Effector CD4-positive, alpha-beta T cell (primary cell): ENCODE measurements around the gene MACROD2.

Experiments used
- DNase-seq: peaks from one replicate; pipeline ENCODE4 v3.0.0-alpha.2; 2020

MACROD2 gene

DNA sequence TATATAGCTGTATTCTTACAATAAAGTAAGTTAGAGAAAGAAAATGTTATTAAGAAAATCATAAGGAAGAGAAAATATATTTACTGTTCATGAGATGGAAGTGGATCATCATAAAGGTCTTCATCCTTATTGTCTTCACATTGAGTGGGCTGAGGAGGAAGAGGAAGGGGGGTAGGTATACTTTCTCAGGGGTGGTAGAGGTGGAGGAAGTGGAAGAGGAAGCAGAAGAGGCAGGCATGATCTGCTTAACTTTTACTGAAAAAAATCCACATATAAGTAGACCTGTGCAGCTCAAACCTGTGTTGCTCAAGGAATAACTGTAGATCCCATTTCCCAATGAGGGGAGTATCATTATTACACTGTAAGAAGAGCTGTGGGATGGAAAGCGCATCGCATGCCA lies 1863.7 kb downstream of the MACROD2 start:
- no peak for DNase-seq

DNA sequence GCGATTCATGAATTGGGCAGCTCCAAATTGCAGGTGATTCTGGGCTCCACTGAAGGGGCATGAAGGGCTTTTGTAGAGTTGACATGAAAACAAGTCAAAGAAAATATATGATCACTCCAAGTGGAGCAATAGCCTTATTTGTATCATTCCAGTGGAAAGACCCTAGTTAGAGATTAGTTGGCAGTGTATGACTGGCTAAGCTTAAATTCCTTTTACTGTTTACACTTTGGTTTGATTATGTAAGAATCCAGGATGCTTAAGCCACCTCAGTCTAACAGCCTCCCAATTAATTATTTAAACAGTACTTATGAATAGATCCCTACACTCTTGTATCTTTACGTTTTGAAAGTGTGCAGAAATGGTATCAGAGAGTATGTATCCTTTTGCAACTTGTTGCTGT lies 1865.5 kb downstream of the MACROD2 start:
- DNase-seq: no peak

DNA sequence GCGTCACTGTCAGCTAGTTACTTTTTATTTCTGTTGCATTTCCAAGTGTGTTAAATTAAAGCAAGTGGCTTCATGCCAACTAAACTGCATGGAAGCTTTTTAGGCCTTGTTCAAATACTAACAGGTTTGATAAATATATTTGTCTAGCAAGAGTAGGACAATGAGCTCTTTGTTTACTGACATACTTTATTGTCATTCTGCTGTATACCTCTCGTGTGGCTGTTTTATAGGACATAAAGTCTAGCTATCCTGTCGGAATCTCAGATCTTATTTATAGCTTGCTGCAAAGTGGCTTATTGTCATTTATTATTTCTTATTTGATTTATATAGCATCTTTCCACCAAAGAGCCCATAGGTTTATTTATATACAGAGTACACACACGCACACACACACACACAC lies 1866.9 kb downstream of the MACROD2 start:
- DNase-seq: no peak

DNA sequence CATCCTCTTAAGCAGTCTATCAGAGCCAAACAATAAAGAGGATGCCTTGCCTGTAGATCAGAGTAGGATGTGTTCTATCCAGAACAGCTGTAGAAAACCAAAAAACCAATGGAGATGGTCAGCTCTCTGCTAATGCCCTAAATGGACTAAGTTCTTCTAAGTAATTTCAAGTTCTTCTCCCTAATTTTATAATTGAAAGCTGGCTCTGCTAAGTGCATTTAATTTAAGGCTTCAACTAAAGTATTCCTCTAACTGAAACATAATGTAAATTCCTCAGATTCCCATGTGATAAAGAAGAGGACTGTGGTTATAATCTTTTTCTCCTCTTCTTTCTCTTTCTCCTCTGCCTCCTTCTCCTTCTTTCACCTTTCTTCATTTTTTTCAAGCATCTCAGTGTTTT lies 1868.4 kb downstream of the MACROD2 start:
- no peak for DNase-seq

DNA sequence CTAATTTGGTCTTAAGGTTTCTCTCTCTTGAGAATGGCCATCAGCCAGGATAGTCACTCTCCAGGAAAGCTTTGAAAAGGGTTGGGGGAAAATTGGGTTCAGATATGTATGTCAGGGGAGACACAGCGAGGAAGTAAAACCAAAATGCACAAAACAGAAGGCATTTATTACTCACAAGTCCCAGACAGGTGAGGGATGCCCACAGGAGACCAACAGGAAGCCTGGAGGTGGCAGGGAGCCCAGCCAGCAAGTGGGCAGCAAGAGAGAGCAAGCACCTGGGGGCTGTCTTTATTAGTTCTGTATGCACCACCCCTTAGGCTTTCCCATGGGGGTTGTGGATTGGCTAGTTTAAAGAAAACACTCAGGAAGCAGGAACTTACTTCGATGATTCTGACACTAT lies 1870.2 kb downstream of the MACROD2 start:
- no peak for DNase-seq

DNA sequence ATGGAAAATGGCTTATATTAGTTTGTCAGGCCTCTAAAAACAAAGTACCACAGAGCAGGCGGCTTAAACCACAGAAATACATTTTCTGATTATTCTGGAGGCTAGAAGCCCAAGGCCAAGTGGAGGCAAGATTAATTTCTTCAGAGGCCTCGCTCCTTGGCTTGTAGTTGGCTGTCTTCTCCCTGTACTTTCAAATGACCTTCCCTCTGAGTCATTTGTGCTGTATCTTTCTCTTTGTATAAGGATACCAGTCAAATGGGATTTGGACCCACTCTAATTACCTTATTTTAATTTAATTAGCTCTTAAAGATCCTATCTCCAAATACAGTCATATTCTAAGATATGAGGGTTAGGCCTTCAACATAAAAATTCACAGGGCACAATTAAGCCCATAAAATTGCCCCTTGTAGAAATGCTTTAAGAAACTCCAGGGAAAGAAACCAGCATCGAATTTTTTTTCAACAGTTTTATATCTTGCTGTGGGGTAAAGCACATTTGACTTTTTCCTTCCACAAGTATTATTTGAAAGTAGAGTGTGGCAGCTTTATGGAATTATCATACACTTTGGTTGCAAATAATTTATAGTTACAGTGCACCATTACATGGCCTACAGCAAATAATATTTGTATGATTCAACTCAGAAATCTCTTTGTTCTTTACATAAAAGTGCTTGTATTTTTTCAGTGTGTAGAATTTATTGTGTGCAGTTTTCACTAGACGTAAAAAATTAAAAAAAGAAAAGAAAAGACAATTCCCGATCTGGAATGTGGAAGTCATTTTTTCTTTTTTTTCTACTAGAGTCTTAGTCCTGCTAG lies 1871.8 kb downstream of the MACROD2 start:
- DNase-seq: no peak

DNA sequence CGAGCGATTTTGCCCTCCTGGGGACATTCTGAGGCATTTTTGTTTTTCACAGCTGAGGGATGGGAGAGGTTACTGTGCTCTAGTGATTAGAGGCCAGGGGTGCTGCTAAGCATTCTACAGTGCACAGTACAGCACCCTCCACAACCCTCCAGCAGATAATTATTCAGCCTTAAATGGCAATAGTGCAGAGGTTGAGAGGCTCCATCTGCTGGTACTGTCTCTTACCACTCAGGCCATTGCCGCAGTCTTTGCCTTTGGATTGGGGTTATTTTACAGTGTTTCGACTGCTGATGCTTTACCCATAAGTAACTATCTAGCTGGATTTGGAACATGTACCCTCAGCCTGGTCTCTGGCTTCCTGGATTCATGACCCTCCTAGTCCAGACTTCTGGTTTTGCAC lies 1872.6 kb downstream of the MACROD2 start:
- DNase-seq: no peak

DNA sequence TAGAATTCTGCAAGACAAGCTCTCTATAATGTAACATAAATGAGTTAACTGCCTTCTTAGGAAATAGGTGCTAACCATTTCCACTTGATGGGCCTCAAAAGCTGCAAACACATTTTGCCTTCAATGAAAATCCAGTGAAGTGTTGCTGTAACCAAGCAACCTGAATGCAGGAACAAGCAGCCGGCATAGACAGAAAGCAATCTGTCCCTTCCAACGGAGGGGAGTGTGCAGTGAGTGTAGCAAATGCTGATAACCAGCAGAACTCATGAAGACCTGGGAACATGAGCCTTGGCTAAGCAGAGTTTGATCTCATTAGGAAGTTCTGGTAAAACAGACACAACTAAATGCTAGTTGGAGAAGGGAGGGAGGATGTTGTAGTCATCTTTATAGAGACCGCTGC lies 1880.1 kb downstream of the MACROD2 start:
- no peak for DNase-seq

DNA sequence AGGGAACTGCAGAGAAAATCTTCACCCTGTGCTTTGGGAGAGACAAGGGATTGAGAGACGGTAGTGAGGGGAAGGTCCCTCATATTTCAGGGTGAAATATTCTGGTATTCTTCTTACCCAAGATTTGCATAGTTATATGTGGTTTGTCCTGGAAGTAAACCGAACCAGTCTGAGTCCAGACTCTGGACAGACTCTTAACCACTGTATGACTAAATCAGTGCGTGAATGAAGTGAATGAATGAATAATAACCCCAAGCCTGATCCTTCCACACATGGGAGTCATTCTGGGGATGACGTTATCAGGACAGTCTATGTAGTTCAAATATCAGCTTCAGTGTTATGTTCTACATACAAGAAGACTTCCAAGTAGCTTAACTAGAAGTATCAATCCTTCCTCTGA lies 1887.2 kb downstream of the MACROD2 start:
- DNase-seq: no peak

DNA sequence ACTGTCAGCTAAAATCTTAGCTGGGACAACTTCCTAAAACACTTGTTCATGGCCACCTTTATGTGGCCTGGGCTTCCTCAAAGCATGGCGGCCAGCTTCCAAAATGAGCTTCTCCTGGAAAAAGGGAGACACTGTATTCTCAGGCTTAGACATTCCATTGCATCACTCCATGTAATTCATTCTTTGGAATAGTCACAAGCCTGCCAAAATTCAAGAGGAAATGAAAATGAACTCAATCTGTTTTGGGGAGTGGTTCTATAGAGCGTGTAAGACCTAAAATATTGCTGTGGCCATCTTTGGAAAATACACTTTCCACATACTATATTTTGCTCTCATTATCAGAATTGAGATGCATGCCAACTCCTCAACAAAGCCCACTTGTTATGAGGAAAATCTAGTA lies 1890.9 kb downstream of the MACROD2 start:
- DNase-seq: no peak

DNA sequence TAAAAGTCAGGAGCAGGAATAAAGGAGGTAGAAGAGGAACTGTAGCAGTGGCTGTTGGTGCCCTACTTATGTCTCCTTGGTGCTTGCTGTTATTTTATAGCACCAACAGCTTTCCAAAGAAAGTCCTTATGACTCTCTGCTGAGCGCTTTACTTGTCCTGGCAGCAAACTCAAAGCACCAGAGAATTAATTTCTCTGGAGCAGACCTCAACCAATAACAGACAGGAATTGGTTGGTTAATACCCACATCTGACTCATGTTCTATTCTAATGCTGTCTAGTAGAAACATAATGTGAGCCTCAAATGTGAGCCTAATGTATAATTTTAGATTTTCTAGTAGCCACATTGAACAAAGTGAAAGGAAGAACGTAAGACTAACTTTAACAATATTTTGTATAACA lies 1892.1 kb downstream of the MACROD2 start:
- DNase-seq: no peak

DNA sequence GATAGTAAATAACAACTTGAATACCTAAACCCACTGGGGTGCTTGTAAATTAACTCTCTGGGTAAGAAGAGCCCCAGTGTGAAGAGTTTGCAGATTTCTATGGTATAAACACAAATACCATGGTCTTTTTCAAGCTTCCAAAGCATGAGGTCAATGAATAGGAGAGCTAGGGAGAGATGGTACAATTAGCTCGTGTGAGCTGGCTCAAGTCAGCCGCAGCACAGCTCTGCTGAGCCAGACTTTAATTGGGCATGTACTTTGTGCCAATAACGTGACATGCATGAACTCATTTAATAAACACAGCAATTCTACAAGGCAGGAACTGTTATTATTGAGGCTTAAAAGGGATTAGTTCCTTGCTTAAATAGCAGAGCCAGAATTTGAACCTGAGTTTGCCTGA lies 1893.7 kb downstream of the MACROD2 start:
- DNase-seq: no peak

DNA sequence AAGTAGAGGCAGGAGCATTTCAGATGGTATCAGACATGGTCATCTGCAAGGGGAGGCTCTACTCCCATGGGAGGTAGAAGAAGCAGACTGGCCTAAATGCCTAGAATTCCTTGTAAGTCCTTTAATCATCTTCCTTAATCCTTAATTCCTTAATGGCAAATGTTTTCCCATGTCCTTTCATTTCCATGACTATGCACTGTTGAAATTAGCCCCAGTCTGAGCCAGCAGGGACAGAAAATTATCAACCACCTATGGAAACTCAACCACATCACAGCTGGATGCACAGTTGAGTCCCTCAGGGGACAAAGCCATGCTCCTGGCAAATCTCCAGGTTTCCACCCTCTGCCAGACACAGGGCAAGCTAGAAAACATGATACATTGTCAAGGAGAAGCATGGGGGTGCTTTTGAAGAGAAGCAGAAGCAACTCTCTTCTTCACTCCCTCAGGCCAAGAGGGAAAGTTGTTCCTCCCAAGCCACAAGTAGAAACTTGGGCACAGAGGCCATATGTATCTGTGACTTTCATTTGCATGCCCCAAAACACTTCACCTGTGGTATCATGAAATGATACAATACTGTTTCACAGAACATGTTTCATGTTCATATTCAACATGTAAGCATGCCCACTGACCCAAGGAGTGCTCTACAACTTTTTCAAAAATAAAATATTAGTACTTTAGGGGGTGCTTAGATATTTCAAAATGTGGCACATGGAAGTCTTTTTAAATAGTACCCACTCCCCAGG lies 1894.4 kb downstream of the MACROD2 start:
- DNase-seq: no peak

DNA sequence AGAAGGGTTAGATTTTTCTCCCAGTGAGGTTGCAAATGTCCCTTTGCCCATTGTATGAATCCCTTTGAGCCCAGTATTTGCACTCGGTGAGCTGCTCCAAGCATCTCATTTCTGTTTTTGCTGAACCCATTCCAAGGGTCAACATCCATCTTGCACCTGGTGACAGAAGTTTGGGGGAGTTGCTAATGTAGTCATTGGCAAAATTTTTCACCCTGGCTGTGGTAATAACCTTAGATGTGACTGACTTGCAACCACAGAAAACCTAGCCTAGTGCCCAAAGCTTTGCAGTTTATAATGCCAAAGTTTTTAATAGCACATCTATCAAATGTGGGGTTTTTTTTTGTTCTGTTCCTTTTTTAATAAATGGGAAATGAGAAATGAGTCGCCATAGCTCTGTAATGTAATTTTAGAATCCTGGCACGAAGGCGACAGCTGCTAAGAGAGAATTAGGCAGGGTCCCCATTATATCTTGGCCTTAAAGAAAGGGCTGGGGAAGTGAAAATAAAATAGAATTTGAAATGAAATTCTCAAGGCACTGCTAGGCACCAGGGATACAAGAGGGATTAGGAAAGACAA lies 1895.2 kb downstream of the MACROD2 start:
- no peak for DNase-seq

DNA sequence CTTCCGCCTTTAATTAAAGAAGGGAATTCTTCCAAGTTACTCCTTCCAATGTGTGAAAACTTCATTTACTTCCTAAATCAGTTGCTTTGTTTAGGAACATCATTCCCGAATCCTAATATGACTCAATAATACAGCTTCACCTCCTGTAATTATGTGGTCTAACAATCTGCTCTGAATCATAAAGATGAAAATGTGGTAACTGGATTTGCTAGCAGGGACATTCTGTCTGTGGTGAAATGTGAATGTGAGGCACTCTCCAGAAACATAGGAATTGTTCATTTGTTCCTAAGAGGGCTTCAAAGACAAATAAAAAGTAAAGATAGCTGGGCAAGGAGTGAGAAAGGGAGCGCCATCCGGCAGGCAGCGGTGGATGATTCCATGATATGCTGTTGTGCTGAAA lies 1899.8 kb downstream of the MACROD2 start:
- DNase-seq: no peak

DNA sequence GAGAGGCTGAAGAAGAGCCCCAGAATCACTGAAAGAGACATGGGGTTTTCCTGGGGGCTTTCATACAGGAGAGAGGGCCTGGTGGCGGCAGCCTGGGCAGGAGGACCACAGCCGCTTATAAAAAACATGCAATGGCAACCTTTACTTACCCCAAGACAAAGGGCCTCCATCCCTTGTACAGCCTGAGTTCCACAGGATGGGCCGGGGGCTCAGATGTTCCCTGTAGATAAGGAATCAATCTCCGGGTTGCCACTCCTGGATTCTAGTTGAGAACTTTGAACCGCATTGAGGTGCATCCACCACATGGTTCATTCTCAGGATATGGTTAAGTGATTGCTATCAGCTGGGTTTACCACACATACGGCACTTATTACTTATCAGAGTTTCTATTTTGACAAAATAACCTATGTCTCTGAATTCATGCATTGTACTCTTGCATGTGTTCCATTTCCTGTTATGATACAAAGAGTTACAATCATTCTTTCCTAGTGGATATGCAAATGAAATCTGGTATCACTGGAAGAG lies 1900.3 kb downstream of the MACROD2 start:
- no peak for DNase-seq

DNA sequence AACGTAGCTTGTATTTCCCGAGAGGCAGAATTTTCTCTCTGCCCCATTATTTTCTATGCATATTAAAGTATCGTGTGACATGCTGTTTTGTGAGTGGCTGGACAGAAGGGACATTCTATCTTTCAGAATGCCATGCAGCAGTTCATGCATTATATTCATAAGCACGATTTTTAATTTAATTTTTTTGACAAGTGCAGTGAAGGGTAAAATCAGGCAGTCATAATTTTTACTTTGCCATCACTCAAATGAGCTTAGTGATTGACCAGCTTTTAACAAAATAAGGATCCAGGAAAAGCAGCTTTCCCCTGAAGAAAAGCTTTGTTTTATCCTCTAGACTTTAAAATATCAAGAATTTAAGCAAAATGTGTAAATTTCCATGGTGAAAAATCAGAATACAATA lies 1904.7 kb downstream of the MACROD2 start:
- no peak for DNase-seq

DNA sequence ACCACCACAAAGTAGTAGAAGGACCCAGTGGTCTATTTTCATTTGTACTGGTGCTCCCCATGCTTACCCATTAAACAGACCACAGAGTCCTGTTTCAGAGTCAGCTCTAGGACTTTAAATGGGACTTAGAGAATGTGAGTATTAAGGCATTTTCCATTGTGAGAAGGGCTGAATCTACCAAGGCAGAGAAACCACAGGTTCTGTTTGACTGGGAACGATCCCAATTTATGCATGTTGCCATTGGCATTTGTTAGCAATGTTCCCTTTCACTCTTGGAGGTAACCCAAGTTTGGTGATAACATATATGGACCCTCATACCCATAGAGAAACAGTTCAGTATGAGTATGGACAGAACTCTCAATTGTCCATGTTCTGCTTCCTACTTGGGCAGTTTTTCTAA lies 1905.1 kb downstream of the MACROD2 start:
- DNase-seq: no peak

DNA sequence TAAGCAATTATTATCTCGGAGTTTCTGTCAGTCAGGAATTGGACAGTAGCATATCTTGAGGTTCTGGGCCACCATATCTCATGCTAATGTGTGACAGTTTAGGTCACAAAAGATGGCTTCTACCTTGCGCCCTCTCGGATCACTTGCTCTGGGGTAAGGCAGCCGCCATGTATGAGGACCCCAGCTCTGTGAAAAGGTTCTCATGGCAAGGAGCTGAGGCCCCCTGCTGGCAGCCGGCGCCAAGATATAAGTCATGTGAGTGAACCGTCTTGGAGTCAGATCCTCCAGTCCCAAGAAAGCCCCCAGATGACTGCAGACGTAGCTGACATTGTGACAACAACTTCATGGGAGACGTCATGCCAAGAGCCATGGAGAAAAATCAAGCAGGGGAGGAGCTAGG lies 1907.2 kb downstream of the MACROD2 start:
- DNase-seq: no peak

DNA sequence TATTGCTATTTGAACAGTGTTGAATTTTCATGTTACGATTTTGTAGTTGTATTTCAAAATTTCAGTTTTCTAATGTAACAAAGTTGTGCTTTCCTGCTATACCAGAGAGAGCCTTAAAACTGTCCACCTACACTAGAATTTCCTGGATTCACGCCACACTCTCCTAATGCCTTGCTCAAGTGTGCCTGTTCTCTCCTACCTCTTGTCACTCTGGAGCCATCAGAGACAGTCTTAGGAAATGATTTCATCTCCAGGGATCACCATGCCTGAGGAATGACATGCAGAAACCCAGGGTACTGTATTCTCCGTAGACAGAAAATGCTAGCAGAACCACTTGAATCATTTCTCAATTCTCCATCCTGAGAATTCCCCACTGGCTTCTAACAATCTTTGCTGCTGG lies 1910.3 kb downstream of the MACROD2 start:
- DNase-seq: no peak

DNA sequence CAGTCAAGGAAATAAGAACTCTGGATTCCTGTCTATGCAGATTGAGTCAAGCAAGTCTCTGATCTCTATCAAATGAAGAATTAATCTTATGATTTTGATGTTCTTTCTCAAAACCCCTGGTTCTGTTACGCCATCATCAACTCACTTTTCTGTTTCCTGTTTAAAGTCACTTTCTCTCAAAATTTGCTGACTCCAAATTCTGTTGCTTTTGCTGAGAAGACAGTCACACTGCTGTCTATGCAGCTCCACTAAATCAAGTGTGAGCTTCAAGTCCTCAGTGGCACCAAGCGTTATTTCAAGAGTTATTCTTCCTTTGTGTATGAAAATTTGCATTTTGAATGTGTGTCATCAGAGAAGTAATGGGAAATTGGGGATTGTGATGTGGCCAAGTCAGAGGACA lies 1914.7 kb downstream of the MACROD2 start:
- DNase-seq: no peak

DNA sequence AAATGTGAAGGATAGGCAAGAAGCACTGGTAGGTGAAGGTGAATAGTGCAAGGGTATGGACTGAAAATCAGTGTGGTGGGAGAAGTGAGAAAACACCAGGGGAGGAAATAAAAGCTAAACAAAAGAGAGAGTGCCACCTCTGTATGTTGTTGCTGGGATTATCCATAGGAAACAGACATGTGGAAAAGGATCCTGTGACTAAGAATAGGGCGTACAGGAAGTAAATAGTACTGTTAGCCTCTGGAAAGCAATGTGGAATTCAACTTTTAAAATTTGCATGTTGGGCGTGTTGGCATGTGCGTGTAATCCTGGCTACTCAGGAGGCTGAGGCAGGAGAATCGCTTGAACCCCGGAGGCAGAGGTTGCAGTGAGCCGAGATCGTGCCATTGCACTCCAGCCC lies 1916.3 kb downstream of the MACROD2 start:
- DNase-seq: no peak

DNA sequence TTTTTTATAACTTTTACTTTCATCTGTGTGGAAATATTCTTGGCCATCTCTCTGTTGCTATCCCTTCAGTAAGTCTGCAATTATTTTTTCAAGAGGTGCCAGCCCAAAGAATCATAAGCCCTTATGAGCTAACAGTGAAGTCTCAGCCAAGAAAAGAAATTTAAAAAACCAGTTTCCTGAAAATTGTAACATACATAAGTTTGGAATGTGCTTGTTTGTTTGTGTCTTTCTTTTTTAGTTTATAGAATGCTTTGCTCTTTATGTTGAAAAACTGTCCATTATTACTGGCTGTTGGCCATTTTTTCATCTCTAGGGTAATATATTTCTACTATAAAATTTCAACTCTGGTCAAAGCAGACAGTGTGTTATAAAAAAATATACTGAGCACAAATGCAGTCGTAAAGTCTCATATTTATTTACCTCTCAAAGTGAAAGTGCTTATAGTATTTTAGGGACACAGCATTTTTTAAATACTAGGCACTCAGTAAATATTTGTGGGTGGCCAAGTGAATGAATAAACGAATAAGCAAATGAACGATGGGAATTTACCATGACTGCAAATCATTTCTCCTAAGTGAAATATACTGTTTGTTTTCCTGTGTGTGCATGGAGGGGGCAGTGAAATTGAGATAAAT lies 1918.2 kb downstream of the MACROD2 start:
- no peak for DNase-seq
